Astrocyte (in vitro differentiated cells and primary cell): ENCODE data around the gene LOC128125822.

Source experiments
- DNase-seq: peaks from one replicate; pipeline ENCODE4 v3.0.0-alpha.2; 2010; ENCODE audit warnings: low read depth
- FAIRE-seq: peaks from 2 replicates; lab custom pipeline; 2011; peaks lifted over from hg19 to GRCh38; lab: Jason Lieb, UNC
- H2AFZ ChIP-seq: 2 replicates; pipeline ENCODE4 v1.6.0; 2012; ENCODE audit warnings: low read depth, low read length, inconsistent platforms
- H3K27ac ChIP-seq: 2 replicates; pipeline ENCODE4 v1.5.1; 2011; ENCODE audit warnings: low read depth, low read length, inconsistent platforms
- H3K27me3 ChIP-seq: 2 replicates; pipeline ENCODE4 v1.6.0; 2011; ENCODE audit warnings: low read length, inconsistent platforms; ENCODE audit not compliant: insufficient read depth
- H3K36me3 ChIP-seq: 2 replicates; pipeline ENCODE4 v1.5.1; 2011; ENCODE audit warnings: low read length, inconsistent platforms; ENCODE audit not compliant: insufficient read depth
- H3K4me1 ChIP-seq: 2 replicates; pipeline ENCODE4 v1.5.1; 2011; ENCODE audit warnings: low read length, inconsistent platforms; ENCODE audit not compliant: insufficient read depth
- H3K4me2 ChIP-seq: 2 replicates; pipeline ENCODE4 v1.6.0; 2012; ENCODE audit warnings: low read length, inconsistent platforms
- H3K4me3 ChIP-seq: 2 replicates; pipeline ENCODE4 v1.5.1; 2011; ENCODE audit warnings: low read depth, mild to moderate bottlenecking, low read length, inconsistent platforms; ENCODE audit not compliant: insufficient read depth
- H3K79me2 ChIP-seq: 2 replicates; pipeline ENCODE4 v1.6.0; 2012; ENCODE audit warnings: mild to moderate bottlenecking, low read length, inconsistent platforms; ENCODE audit not compliant: insufficient read depth
- H3K9ac ChIP-seq: 2 replicates; pipeline ENCODE4 v1.6.0; 2012; ENCODE audit warnings: mild to moderate bottlenecking, low read length, inconsistent platforms
- H3K9me3 ChIP-seq: 2 replicates; pipeline ENCODE4 v1.5.1; 2012; ENCODE audit warnings: low read depth, mild to moderate bottlenecking, low read length, inconsistent platforms; ENCODE audit not compliant: insufficient read depth
- H4K20me1 ChIP-seq: 2 replicates; pipeline ENCODE4 v1.6.0; 2012; ENCODE audit warnings: low read length, inconsistent platforms; ENCODE audit not compliant: insufficient read depth
- H3K27ac Mint-ChIP-seq: one replicate; pipeline ENCODE4 v1.8.0; 2021; ENCODE audit warnings: mild to moderate bottlenecking, mixed read lengths; ENCODE audit not compliant: unreplicated experiment
- H3K27me3 Mint-ChIP-seq: one replicate; pipeline ENCODE4 v1.8.0; 2021; ENCODE audit warnings: low read depth, mixed read lengths; ENCODE audit not compliant: unreplicated experiment
- H3K36me3 Mint-ChIP-seq: one replicate; pipeline ENCODE4 v1.8.0; 2021; ENCODE audit warnings: low read depth, mixed read lengths; ENCODE audit not compliant: unreplicated experiment
- H3K4me1 Mint-ChIP-seq: one replicate; pipeline ENCODE4 v1.8.0; 2021; ENCODE audit warnings: low read depth, mixed read lengths; ENCODE audit not compliant: unreplicated experiment
- H3K4me3 Mint-ChIP-seq: one replicate; pipeline ENCODE4 v1.8.0; 2021; ENCODE audit warnings: mild to moderate bottlenecking, moderate library complexity, mixed read lengths; ENCODE audit not compliant: unreplicated experiment
- H3K9me3 Mint-ChIP-seq: one replicate; pipeline ENCODE4 v1.8.0; 2021; ENCODE audit warnings: mild to moderate bottlenecking, mixed read lengths; ENCODE audit not compliant: unreplicated experiment
- CTCF ChIP-seq: IDR thresholded peaks from 2 replicates; pipeline ENCODE4 v1.5.1; 2011; ENCODE audit warnings: low read depth, mild to moderate bottlenecking, inconsistent platforms, low read length, moderate library complexity; ENCODE audit not compliant: insufficient read depth
- EZH2 ChIP-seq: IDR thresholded peaks from 2 replicates; pipeline ENCODE4 v1.6.1; 2012; ENCODE audit warnings: mild to moderate bottlenecking, low read length, inconsistent platforms; ENCODE audit not compliant: insufficient read depth

The LOC128125822 gene

DNA sequence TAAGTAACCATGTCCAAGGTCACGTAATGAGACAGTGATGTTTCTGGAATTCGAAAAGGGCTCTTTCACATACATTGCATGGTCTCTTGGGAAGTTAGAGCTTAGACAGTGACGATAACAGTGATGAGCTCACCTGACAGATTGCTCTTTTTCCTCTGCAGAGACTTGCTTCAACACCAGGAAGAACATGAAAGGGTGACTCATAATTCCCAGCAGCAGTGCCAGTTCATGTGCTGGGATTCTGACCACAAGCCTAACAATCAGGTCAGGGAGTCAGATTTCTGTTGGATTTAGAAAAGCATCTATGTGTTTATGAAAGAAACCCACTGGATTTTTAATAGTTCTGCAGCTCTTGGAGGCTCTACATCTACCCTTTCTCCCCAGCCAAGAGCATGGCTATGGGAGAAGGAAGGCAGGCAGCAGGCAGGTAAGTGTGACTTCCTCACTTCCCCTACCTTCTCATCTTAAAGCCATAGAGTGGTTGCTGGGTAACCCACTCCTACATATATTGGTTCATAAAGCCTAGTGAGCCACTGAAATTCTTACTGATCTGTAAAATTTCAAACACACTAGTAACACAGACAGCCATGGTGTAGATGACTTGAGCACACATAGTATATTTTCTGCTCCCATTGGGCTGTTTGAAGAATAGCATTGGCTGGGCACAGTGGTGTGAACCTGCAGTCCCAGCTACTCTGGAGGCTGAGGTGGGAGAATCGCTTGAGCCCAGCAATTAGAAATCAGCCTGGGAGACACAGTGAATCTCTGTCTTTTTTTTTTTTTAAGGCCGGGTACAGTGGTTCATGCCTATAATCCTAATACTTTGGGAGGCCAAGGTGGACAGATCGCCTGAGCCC is 44.4 kb upstream of the LOC128125822 start:
- TF ChIP-seq CTCF (no peak), EZH2 (no peak)
- Histone ChIP-seq H3K9me3 (no peaks in the 10 kb centered on the region), H3K4me2 (peak overlapping the region; percentile 66), H3K79me2 (no peaks in the 10 kb centered on the region), H3K4me1 (peaks cover 9% of the 10 kb centered on the region), H3K4me3 (no peak overlapping the region), H3K27ac (peak overlapping the region; percentile 2), H4K20me1 (no peaks in the 10 kb centered on the region), H3K9ac (peak overlapping the region; percentile 0), H3K27me3 (no peaks in the 10 kb centered on the region), H3K36me3 (no peaks in the 10 kb centered on the region), H2AFZ (no peak overlapping the region)
- H3K27ac Mint-ChIP-seq: peak overlapping the region; percentile 98
- DNase-seq (peak; percentile 99), FAIRE-seq (peak; percentile 49)
- H3K4me3 Mint-ChIP-seq: no peak overlapping the region
- no peaks in the 10 kb centered on the region for H3K9me3 Mint-ChIP-seq
- H3K4me1 Mint-ChIP-seq: peaks cover 20% of the 10 kb centered on the region
- no peaks in the 10 kb centered on the region for H3K36me3 Mint-ChIP-seq
- H3K27me3 Mint-ChIP-seq: no peaks in the 10 kb centered on the region

GRCh38 chr6:63529498-63529897 is 42.8 kb upstream of the LOC128125822 start:
- Histone ChIP-seq H2AFZ (no peak overlapping the region), H3K4me2 (peak overlapping the region; percentile 31), H3K9ac (no peak overlapping the region), H3K36me3 (no peaks in the 10 kb centered on the region), H3K27ac (no peak overlapping the region), H3K4me3 (no peak overlapping the region), H3K9me3 (no peaks in the 10 kb centered on the region), H3K27me3 (no peaks in the 10 kb centered on the region), H4K20me1 (no peaks in the 10 kb centered on the region), H3K4me1 (peaks cover 9% of the 10 kb centered on the region), H3K79me2 (no peaks in the 10 kb centered on the region)
- no peak overlapping the region for H3K4me3 Mint-ChIP-seq
- H3K27ac Mint-ChIP-seq: peak overlapping the region; percentile 44
- H3K9me3 Mint-ChIP-seq: no peaks in the 10 kb centered on the region
- TF ChIP-seq EZH2 (no peak), CTCF (no peak)
- no peaks in the 10 kb centered on the region for H3K27me3 Mint-ChIP-seq
- peaks cover 20% of the 10 kb centered on the region for H3K4me1 Mint-ChIP-seq
- DNase-seq: peak; percentile 53
- no peaks in the 10 kb centered on the region for H3K36me3 Mint-ChIP-seq
- FAIRE-seq: no peak

- H3K36me3 ChIP-seq: no peaks in the 10 kb centered on the region
- peaks cover 20% of the 10 kb centered on the region for H3K4me1 Mint-ChIP-seq
- no peak overlapping the region for H3K27ac Mint-ChIP-seq
- H3K27me3 Mint-ChIP-seq: no peaks in the 10 kb centered on the region
- no peaks in the 10 kb centered on the region for H4K20me1 ChIP-seq
- H3K36me3 Mint-ChIP-seq: no peaks in the 10 kb centered on the region
- H3K9ac ChIP-seq: no peak overlapping the region
- H3K79me2 ChIP-seq: no peaks in the 10 kb centered on the region
- peaks cover 9% of the 10 kb centered on the region for H3K4me1 ChIP-seq
- H2AFZ ChIP-seq: no peak overlapping the region
- TF ChIP-seq EZH2 (no peak), CTCF (no peak)
- H3K27me3 ChIP-seq: no peaks in the 10 kb centered on the region
- H3K4me3 Mint-ChIP-seq: no peak overlapping the region
- H3K4me2 ChIP-seq: no peak overlapping the region
- H3K4me3 ChIP-seq: no peak overlapping the region
- H3K9me3 Mint-ChIP-seq: no peaks in the 10 kb centered on the region
- no peak for DNase-seq
- H3K27ac ChIP-seq: no peak overlapping the region
- no peak for FAIRE-seq
- H3K9me3 ChIP-seq: no peaks in the 10 kb centered on the region
Observed at GRCh38 chr6:63530182-63530581, 42.1 kb upstream of the LOC128125822 start.
